HepG2 (cell line): ENCODE data around the gene DCTN4. TPM values are rescaled to one million over a fixed set of nuclear protein-coding genes. Genes with fewer than 3 reads are reported as not detected.

Source experiments
- ARNT2 ChIP-seq: sonication (generic); formaldehyde crosslinking; IDR thresholded peaks from 2 replicates; pipeline ENCODE4 v1.8.0; 2022; ENCODE audit warnings: mild to moderate bottlenecking, low read depth, missing genetic modification reagents, moderate library complexity
- CCAR2 ChIP-seq: fragments of 200-400 bp; formaldehyde crosslinking; optimal IDR thresholded peaks from 2 replicates; pipeline ENCODE3; 2018; ENCODE audit warnings: low read depth, mild to moderate bottlenecking, low read length, moderate library complexity
- GATAD1 ChIP-seq: IDR thresholded peaks from 2 replicates; pipeline ENCODE4 v1.6.1; 2016; ENCODE audit warnings: missing genetic modification reagents, missing compliant biosample characterization
- HDAC2 ChIP-seq: sonication (generic); formaldehyde crosslinking; IDR thresholded peaks from 2 replicates; pipeline ENCODE4 v1.4.0; 2020; ENCODE audit warnings: missing genetic modification reagents
- KDM5B ChIP-seq: sonication (generic); formaldehyde crosslinking; IDR thresholded peaks from 2 replicates; pipeline ENCODE4 v1.4.0; 2020; ENCODE audit warnings: missing genetic modification reagents, mild to moderate bottlenecking, borderline replicate concordance
- KLF9 ChIP-seq: IDR thresholded peaks from 2 replicates; pipeline ENCODE4 v1.6.1; 2016; ENCODE audit warnings: low read depth
- MLXIP ChIP-seq: sonication (generic); formaldehyde crosslinking; IDR thresholded peaks from 2 replicates; pipeline ENCODE4 v1.9.0; 2021; ENCODE audit warnings: missing genetic modification reagents, borderline replicate concordance
- MTF2 ChIP-seq: sonication (generic); formaldehyde crosslinking; IDR thresholded peaks from 2 replicates; pipeline ENCODE4 v1.5.0; 2020; ENCODE audit warnings: missing genetic modification reagents, borderline replicate concordance
- MXD1 ChIP-seq: sonication (generic); formaldehyde crosslinking; IDR thresholded peaks from 2 replicates; pipeline ENCODE4 v1.4.0; 2020; ENCODE audit warnings: mild to moderate bottlenecking, missing genetic modification reagents
- POLR2AphosphoS5 ChIP-seq: IDR thresholded peaks from 2 replicates; pipeline ENCODE4 v1.6.1; 2012; ENCODE audit warnings: low read depth, low read length
- POLR2G ChIP-seq: fragments of 200-400 bp; formaldehyde crosslinking; IDR thresholded peaks from 2 replicates; pipeline ENCODE4 v1.6.1; 2018; ENCODE audit warnings: mild to moderate bottlenecking, low read depth, low read length, moderate library complexity
- RXRA ChIP-seq: sonication (generic); formaldehyde crosslinking; IDR thresholded peaks from 2 replicates; pipeline ENCODE4 v1.5.1; 2020; ENCODE audit warnings: missing genetic modification reagents
- SNAPC5 ChIP-seq: sonication (generic); formaldehyde crosslinking; IDR thresholded peaks from 2 replicates; pipeline ENCODE4 v1.8.1; 2023; ENCODE audit warnings: mild to moderate bottlenecking, missing genetic modification reagents, borderline replicate concordance
- TAF1 ChIP-seq: sonication (generic); formaldehyde crosslinking; IDR thresholded peaks from 2 replicates; pipeline ENCODE4 v1.4.0; 2020; ENCODE audit warnings: missing genetic modification reagents
- TCF7L2 ChIP-seq: IDR thresholded peaks from 2 replicates; pipeline ENCODE4 v1.6.1; 2011; ENCODE audit warnings: mild to moderate bottlenecking, low read depth, low read length, moderate library complexity
- ZBTB2 ChIP-seq: sonication (generic); formaldehyde crosslinking; IDR thresholded peaks from 2 replicates; pipeline ENCODE4 v1.8.0; 2022; ENCODE audit warnings: low read depth, missing genetic modification reagents
- ZNF263 ChIP-seq: sonication (generic); formaldehyde crosslinking; IDR thresholded peaks from 2 replicates; pipeline ENCODE4 v1.4.0; 2020; ENCODE audit warnings: missing genetic modification reagents
- ZNF292 ChIP-seq: sonication (generic); formaldehyde crosslinking; IDR thresholded peaks from 2 replicates; pipeline ENCODE4 v1.8.1; 2022; ENCODE audit warnings: mild to moderate bottlenecking, low read depth, missing genetic modification reagents, borderline replicate concordance
- ZNF430 ChIP-seq: sonication (generic); formaldehyde crosslinking; IDR thresholded peaks from 2 replicates; pipeline ENCODE4 v1.9.0; 2021; ENCODE audit warnings: mild to moderate bottlenecking, missing genetic modification reagents
- ZNF546 ChIP-seq: sonication (generic); formaldehyde crosslinking; conservative IDR thresholded peaks from 2 replicates; pipeline ENCODE4 v1.8.1; 2023; ENCODE audit warnings: mild to moderate bottlenecking, missing genetic modification reagents
- ZNF772 ChIP-seq: sonication (generic); formaldehyde crosslinking; IDR thresholded peaks from 2 replicates; pipeline ENCODE4 v1.5.0; 2020; ENCODE audit warnings: mild to moderate bottlenecking, missing genetic modification reagents
- ZNF850 ChIP-seq: sonication (generic); formaldehyde crosslinking; conservative IDR thresholded peaks from 2 replicates; pipeline ENCODE4 v1.9.0; 2021; ENCODE audit warnings: mild to moderate bottlenecking, missing genetic modification reagents
- polyA plus RNA-seq, 8 experiments: library from polyadenylated mRNA; depleted of rRNA in 3 of 8; stranded (reverse) in 7 of 8; unstranded in 1 of 8; fragments of >200 nt; fragmentation: Illumina TruSeq in 4 of 8; extraction: Trizol in 4 of 8; gene quantifications; 2 replicates each; pipeline versions ENCODE4 v1.2.1 to v1.2.3, GENCODE V29; 2011 to 2016; ENCODE audit warnings: low read depth in 4 of 8, missing spikeins in 1 of 8, mixed read lengths in 1 of 8; ENCODE audit not compliant: insufficient read depth in 1 of 8
- total RNA-seq, 5 experiments: library from RNA; depleted of rRNA; stranded (reverse); fragments of >200 nt; fragmentation: Illumina TruSeq; extraction: Trizol; gene quantifications; 2 replicates each; pipeline ENCODE4 v1.2.3, GENCODE V29; 2016; ENCODE audit warnings: low read depth in 1 of 5
- TF ChIP-seq, protein P1 (sequence below): sonication (generic); formaldehyde crosslinking; IDR thresholded peaks from 2 replicates; pipeline ENCODE4 v1.9.0; 2021; ENCODE audit warnings: missing genetic modification reagents, mild to moderate bottlenecking, borderline replicate concordance

Gene DCTN4
- total and polyA plus RNA-seq, 2 of the 13 experiments (the other 11 are each of a cell fraction or from before 2014, with no cell fraction given) = 24.1 to 26.9 TPM

- TF ChIP-seq, protein P1, sequence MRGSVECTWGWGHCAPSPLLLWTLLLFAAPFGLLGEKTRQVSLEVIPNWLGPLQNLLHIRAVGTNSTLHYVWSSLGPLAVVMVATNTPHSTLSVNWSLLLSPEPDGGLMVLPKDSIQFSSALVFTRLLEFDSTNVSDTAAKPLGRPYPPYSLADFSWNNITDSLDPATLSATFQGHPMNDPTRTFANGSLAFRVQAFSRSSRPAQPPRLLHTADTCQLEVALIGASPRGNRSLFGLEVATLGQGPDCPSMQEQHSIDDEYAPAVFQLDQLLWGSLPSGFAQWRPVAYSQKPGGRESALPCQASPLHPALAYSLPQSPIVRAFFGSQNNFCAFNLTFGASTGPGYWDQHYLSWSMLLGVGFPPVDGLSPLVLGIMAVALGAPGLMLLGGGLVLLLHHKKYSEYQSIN (CRISPR knock-in tag) = no peak
- TF ChIP-seq MXD1 (CRISPR knock-in tag) = peak; percentile 85
- TF ChIP-seq ZNF292 (CRISPR knock-in tag) = peak; percentile 70
- peak; percentile 57; the same call in 1 of the 2 replicates for TF ChIP-seq TAF1 (CRISPR knock-in tag)
- TF ChIP-seq ZBTB2 (CRISPR knock-in tag) = peak; percentile 33; the same call in 1 of the 2 replicates
- TF ChIP-seq POLR2AphosphoS5 = peak; percentile 54
- peak; percentile 33; the same call in 1 of the 2 replicates for TF ChIP-seq RXRA (CRISPR knock-in tag)
- 0 out of 2 replicates have a peak, but pooled peaks have one; percentile 77 for TF ChIP-seq ZNF850 (CRISPR knock-in tag)
- 0 out of 2 replicates have a peak, but pooled peaks have one; percentile 53 for TF ChIP-seq SNAPC5 (CRISPR knock-in tag)
- peak; percentile 80 for TF ChIP-seq POLR2G
- no peak; the same call in 1 of the 2 replicates for TF ChIP-seq ARNT2
- peak; percentile 14; the same call in 1 of the 2 replicates for TF ChIP-seq HDAC2 (CRISPR knock-in tag)
- 0 out of 2 replicates have a peak, but pooled peaks have one; percentile 58 for TF ChIP-seq ZNF546
- TF ChIP-seq ZNF263 (CRISPR knock-in tag) = peak; percentile 67
- TF ChIP-seq GATAD1 (CRISPR knock-in tag) = peak; percentile 43; the same call in 1 of the 2 replicates
- no peak for TF ChIP-seq CCAR2
- 0 out of 2 replicates have a peak, but pooled peaks have one; percentile 19 for TF ChIP-seq KLF9
- TF ChIP-seq KDM5B (CRISPR knock-in tag) = peak; percentile 65; the same call in 1 of the 2 replicates
- peak; percentile 47; the same call in 1 of the 2 replicates for TF ChIP-seq MTF2 (CRISPR knock-in tag)
- TF ChIP-seq TCF7L2 = no peak
- peak; percentile 48; the same call in 1 of the 2 replicates for TF ChIP-seq ZNF772 (CRISPR knock-in tag)
- no peak for TF ChIP-seq MLXIP (CRISPR knock-in tag)
- peak; percentile 81 for TF ChIP-seq ZNF430
Measured at GRCh38 chr5:150778517-150779396, 19.9 kb upstream of the DCTN4 start, which contains the start of gene SMIM3 (continued).
